OCI-LY3 (cell line): ENCODE results near the gene MED31.
A peak's percentile ranks its signal among the peaks of the same experiment; 100 is the strongest.

Source experiments
- H2AFZ ChIP-seq: fragments of 200-600, 300-600 bp; shearing (Covaris generic); 2 replicates; pipeline ENCODE4 v1.6.0; 2014; ENCODE audit warnings: antibody characterized with exemption, low read depth, low read length
- H3K27ac ChIP-seq: fragments of 200-600, 300-600 bp; sonication (generic); 2 replicates; pipeline ENCODE4 v1.5.1; 2014; ENCODE audit warnings: mild to moderate bottlenecking, low read length, moderate library complexity, mixed read lengths
- H3K27me3 ChIP-seq: fragments of 200-600, 300-600 bp; sonication (generic); 2 replicates; pipeline ENCODE4 v1.6.1; 2014; ENCODE audit warnings: low read depth, low read length, mixed read lengths
- H3K36me3 ChIP-seq: fragments of 200-600, 300-600 bp; sonication (generic); replicated peaks from 2 replicates; pipeline ENCODE3; 2014; ENCODE audit warnings: low read depth, low read length, mixed read lengths
- H3K4me1 ChIP-seq: fragments of 300-600, 200-600 bp; sonication (generic); 2 replicates; pipeline ENCODE4 v1.6.1; 2014; ENCODE audit warnings: low read length, mixed read lengths
- H3K4me2 ChIP-seq: fragments of 200-600, 300-600 bp; sonication (generic); 2 replicates; pipeline ENCODE4 v1.6.1; 2014; ENCODE audit warnings: low read length, mixed read lengths
- H3K4me3 ChIP-seq: fragments of 300-600, 200-600 bp; sonication (generic); 2 replicates; pipeline ENCODE4 v1.5.1; 2014; ENCODE audit warnings: antibody characterized with exemption, mild to moderate bottlenecking, low read length, moderate library complexity
- H3K79me2 ChIP-seq: fragments of 300-600, 200-600 bp; shearing (Covaris generic); 2 replicates; pipeline ENCODE4 v1.6.1; 2014; ENCODE audit warnings: mild to moderate bottlenecking, low read length, mixed read lengths
- H3K9ac ChIP-seq: fragments of 300-600, 200-600 bp; shearing (Covaris generic); 2 replicates; pipeline ENCODE4 v1.6.0; 2014; ENCODE audit warnings: mild to moderate bottlenecking, low read length, moderate library complexity
- H3K9me3 ChIP-seq: fragments of 200-600, 300-600 bp; shearing (Covaris generic); 2 replicates; pipeline ENCODE4 v1.6.1; 2014; ENCODE audit warnings: low read length, mixed read lengths; ENCODE audit not compliant: insufficient read depth
- H4K20me1 ChIP-seq: fragments of 200-600, 300-600 bp; sonication (generic); 2 replicates; pipeline ENCODE4 v1.6.1; 2016; ENCODE audit warnings: low read length, mixed read lengths; ENCODE audit not compliant: insufficient read depth
- EZH2phosphoT487 ChIP-seq: fragments of 200-600 bp; shearing (Covaris generic); IDR thresholded peaks from 2 replicates; pipeline ENCODE4 v1.6.1; 2018; ENCODE audit warnings: antibody characterized with exemption, mixed run types, low read depth
- TF ChIP-seq, protein P1 (sequence below): fragments of 200-600, 300-600 bp; sonication (generic); IDR thresholded peaks from 2 replicates; pipeline ENCODE4 v1.5.1; 2014; ENCODE audit warnings: antibody characterized with exemption, low read length, low read depth

Gene MED31

DNA sequence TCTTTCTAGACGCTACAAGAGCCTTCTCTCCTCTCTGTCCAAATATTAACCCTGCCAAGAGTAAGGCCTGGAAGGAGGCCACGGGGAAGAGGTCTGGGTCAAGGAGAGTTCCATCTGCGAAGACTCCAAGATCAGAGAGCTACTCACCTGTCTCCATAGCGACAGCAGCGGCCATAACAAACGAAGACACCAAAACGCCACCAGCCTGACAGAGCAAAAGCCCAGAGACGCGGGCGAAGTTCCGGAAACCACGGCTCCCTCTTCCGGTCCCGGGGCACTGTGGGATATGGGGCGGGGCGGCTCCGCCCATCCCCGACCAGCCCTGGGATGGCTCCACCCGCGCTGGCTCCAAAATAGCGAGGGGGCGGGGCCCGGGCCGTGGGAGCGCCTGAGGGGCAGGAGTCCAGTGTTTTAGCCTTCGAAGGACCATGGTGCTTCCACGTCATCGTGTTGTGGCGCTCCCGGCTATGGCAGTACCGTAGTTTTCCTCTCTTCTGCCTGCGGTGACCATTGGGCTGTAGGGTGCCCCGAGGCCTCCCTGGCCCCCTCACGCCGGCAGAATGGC is at the start of gene MED31, which contains the start of gene C17orf100:
Gene MED31 (minus strand): TSS at position 252 of the 565 bp plus-strand sequence. CDS start 77 bp downstream, at position 175.
Gene C17orf100 (plus strand): TSS at position 409 of the 565 bp plus-strand sequence. CDS start 152 bp downstream, at position 561.
- Histone ChIP-seq H3K9ac (peak within 1 kb of the TSS; percentile 97), H3K27me3 (no peaks in the 10 kb centered on the region), H3K36me3 (peaks cover 21% of the 10 kb centered on the region), H3K4me3 (peak within 1 kb of the TSS; percentile 100), H3K4me1 (peaks cover 10% of the 10 kb centered on the region), H2AFZ (peak within 1 kb of the TSS; percentile 46; the same call in 1 of the 2 replicates), H3K9me3 (no peaks in the 10 kb centered on the region), H3K79me2 (peaks cover 43% of the 10 kb centered on the region), H3K27ac (peak within 1 kb of the TSS; percentile 92), H4K20me1 (no peaks in the 10 kb centered on the region; the same call in 1 of the 2 replicates), H3K4me2 (peak within 1 kb of the TSS; percentile 96)
- TF ChIP-seq EZH2phosphoT487: no peak
- TF ChIP-seq, protein P1, sequence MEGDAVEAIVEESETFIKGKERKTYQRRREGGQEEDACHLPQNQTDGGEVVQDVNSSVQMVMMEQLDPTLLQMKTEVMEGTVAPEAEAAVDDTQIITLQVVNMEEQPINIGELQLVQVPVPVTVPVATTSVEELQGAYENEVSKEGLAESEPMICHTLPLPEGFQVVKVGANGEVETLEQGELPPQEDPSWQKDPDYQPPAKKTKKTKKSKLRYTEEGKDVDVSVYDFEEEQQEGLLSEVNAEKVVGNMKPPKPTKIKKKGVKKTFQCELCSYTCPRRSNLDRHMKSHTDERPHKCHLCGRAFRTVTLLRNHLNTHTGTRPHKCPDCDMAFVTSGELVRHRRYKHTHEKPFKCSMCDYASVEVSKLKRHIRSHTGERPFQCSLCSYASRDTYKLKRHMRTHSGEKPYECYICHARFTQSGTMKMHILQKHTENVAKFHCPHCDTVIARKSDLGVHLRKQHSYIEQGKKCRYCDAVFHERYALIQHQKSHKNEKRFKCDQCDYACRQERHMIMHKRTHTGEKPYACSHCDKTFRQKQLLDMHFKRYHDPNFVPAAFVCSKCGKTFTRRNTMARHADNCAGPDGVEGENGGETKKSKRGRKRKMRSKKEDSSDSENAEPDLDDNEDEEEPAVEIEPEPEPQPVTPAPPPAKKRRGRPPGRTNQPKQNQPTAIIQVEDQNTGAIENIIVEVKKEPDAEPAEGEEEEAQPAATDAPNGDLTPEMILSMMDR: no peak

DNA sequence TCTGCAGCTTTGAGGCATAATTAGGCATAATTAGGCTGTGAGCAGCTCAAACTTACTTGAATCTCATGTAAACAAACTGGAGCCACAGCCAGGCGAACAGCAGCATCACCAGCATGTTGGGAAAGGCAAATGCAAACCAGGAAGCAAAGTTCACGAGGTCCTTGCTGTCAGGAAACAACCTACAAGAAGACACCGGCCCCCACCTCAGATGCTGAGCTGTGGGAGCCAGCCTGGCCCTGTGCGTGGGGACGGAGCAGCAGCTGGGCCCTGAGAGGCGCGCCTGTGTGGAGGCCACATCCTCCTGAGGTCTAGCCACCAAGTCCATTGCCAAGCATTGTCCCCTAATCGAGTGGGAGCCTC is 49.5 kb upstream of the MED31 start:
- H3K4me1 ChIP-seq: no peaks in the 10 kb centered on the region
- H3K27ac ChIP-seq: no peak overlapping the region
- no peaks in the 10 kb centered on the region for H3K27me3 ChIP-seq
- TF ChIP-seq, protein P1: no peak
- TF ChIP-seq EZH2phosphoT487: no peak
- H3K4me2 ChIP-seq: no peak overlapping the region
- no peaks in the 10 kb centered on the region for H4K20me1 ChIP-seq
- no peaks in the 10 kb centered on the region for H3K9me3 ChIP-seq
- H3K9ac ChIP-seq: no peak overlapping the region
- no peak overlapping the region for H3K4me3 ChIP-seq
- H2AFZ ChIP-seq: no peak overlapping the region
- no peaks in the 10 kb centered on the region for H3K36me3 ChIP-seq
- no peaks in the 10 kb centered on the region for H3K79me2 ChIP-seq

DNA sequence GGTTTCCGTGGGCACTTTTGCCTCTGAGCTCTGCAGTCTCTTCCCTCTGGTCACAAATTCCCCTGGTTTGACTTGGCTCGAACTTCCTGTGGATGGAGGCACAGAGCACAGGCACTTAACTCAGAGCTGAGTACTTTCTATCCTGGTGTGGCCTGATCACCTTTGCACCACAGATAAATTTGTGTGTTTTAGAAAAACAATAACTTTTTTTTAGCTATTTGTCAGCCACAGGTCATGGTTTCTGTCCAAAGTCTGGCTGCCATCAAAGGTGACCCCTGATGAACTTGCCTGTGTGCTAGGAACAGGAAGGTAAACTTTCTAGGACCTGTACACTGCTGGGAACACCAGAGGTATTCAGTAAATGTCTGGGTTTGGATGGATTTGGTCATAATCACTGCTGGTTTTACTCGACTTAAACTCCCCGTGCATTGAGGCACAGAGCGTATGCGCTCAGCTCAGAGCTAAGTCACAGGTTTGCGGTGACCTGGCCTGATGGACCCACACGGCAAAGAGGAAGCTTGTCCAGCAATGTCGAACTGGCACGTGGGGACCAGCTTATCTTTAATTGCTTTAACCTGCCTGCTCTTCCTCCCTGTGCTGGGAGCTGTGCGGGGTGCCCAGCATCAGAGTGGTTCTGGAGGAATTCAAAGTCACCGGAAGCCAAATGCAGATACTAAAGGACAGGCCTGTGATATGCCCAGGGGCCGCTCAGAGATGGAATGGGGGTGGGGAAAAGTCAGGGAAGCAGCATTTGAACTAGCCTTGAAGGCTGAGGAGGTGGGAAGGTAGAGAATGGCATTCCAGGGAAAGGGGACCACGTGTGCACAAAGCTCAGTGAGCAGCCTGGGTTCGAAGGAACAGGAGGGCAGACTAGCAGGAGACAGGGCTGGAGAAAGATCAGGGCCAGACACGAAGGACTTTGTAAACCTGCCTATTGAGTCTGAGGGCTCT is 48.9 kb upstream of the MED31 start:
- no peak overlapping the region for H2AFZ ChIP-seq
- no peaks in the 10 kb centered on the region for H3K36me3 ChIP-seq
- H4K20me1 ChIP-seq: no peaks in the 10 kb centered on the region
- no peak overlapping the region for H3K9ac ChIP-seq
- no peaks in the 10 kb centered on the region for H3K27me3 ChIP-seq
- TF ChIP-seq, protein P1: no peak
- TF ChIP-seq EZH2phosphoT487: no peak
- no peak overlapping the region for H3K27ac ChIP-seq
- no peak overlapping the region for H3K4me2 ChIP-seq
- no peak overlapping the region for H3K4me3 ChIP-seq
- no peaks in the 10 kb centered on the region for H3K79me2 ChIP-seq
- no peaks in the 10 kb centered on the region for H3K9me3 ChIP-seq
- no peaks in the 10 kb centered on the region for H3K4me1 ChIP-seq

DNA sequence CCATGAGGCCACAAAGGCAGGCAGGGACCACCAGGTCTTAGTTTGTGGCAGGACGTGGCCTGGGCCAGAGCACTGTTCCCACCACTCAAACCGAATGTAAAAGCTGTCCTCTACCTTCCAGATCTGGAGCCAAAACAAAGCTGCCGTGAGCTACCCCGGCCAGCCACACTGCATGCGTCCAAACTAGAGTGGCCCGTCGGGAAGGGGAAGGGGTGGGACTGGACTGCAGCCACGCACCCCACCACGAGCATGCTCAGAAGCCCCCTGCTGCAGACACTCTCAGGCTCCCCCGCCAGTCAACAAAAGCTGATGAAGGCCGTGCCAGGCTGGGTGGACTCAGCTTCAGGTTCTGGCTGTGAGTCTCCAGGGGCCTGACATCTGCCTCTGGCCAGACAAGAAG is 46.6 kb upstream of the MED31 start:
- H3K9me3 ChIP-seq: no peaks in the 10 kb centered on the region

More for the DNA sequence above, 46.6 kb upstream of the MED31 start:
- Histone ChIP-seq H2AFZ (no peak overlapping the region), H3K36me3 (no peaks in the 10 kb centered on the region), H3K4me3 (no peak overlapping the region), H3K27me3 (peaks cover 5% of the 10 kb centered on the region; the same call in 1 of the 2 replicates), H4K20me1 (no peaks in the 10 kb centered on the region), H3K4me2 (no peak overlapping the region), H3K9ac (no peak overlapping the region), H3K4me1 (no peaks in the 10 kb centered on the region), H3K79me2 (no peaks in the 10 kb centered on the region), H3K27ac (no peak overlapping the region)
- TF ChIP-seq, protein P1: no peak
- no peak for TF ChIP-seq EZH2phosphoT487
